GM12892 (cell line): Measurements from ENCODE around the gene SLCO4A1.

Experiments
- DNase-seq: peaks from one replicate; pipeline ENCODE4 v3.0.0; 2011; ENCODE audit not compliant: insufficient read length
- FAIRE-seq: peaks from 2 replicates; lab custom pipeline; 2011; peaks lifted over from hg19 to GRCh38; lab: Jason Lieb, UNC
- POLR2A ChIP-seq: IDR thresholded peaks from 2 replicates; pipeline ENCODE4 v1.6.1; 2011; ENCODE audit warnings: low read depth, low read length, control low read depth
- POLR2AphosphoS5 ChIP-seq: IDR thresholded peaks from 2 replicates; pipeline ENCODE4 v1.6.1; 2011; ENCODE audit warnings: low read depth, low read length, control low read depth
- TAF1 ChIP-seq: IDR thresholded peaks from 2 replicates; pipeline ENCODE4 v1.6.1; 2011; ENCODE audit warnings: low read depth, mild to moderate bottlenecking, control low read depth, low read length, borderline replicate concordance

Gene SLCO4A1

GRCh38 chr20:62657589-62657942 is 15.3 kb downstream of the SLCO4A1 start:
- DNase-seq (no peak), FAIRE-seq (no peak)
- TF ChIP-seq TAF1 (no peak), POLR2AphosphoS5 (no peak), POLR2A (no peak)

- TF ChIP-seq POLR2A (no peak), TAF1 (no peak), POLR2AphosphoS5 (no peak)
- no peak for DNase-seq
- FAIRE-seq = no peak
These were observed 15.7 kb downstream of the SLCO4A1 start for GRCh38 chr20:62657956-62658355.

GRCh38 chr20:62658593-62659178 is 16.4 kb downstream of the SLCO4A1 start:
- DNase-seq (no peak), FAIRE-seq (no peak)
- no peak for TF ChIP-seq TAF1
- TF ChIP-seq POLR2A = no peak
- no peak for TF ChIP-seq POLR2AphosphoS5

GRCh38 chr20:62659488-62660239 is 17.4 kb downstream of the SLCO4A1 start:
- FAIRE-seq (no peak), DNase-seq (no peak)
- no peak for TF ChIP-seq POLR2AphosphoS5
- no peak for TF ChIP-seq TAF1
- no peak for TF ChIP-seq POLR2A

- FAIRE-seq (no peak), DNase-seq (no peak)
- no peak for TF ChIP-seq TAF1
- TF ChIP-seq POLR2A = no peak
- TF ChIP-seq POLR2AphosphoS5 = no peak
These were observed 17.9 kb downstream of the SLCO4A1 start for GRCh38 chr20:62660240-62660615.

- DNase-seq (no peak), FAIRE-seq (no peak)
- TF ChIP-seq TAF1 (no peak), POLR2A (no peak), POLR2AphosphoS5 (no peak)
These were observed 18.5 kb downstream of the SLCO4A1 start for GRCh38 chr20:62660768-62661167.

GRCh38 chr20:62661647-62662046 is 19.3 kb downstream of the SLCO4A1 start:
- FAIRE-seq = no peak
- no peak for TF ChIP-seq POLR2A
- no peak for TF ChIP-seq TAF1
- no peak for TF ChIP-seq POLR2AphosphoS5
- no peak for DNase-seq

- FAIRE-seq (no peak), DNase-seq (no peak)
- TF ChIP-seq POLR2AphosphoS5 (no peak), POLR2A (no peak), TAF1 (no peak)
These were observed 20.1 kb downstream of the SLCO4A1 start for GRCh38 chr20:62662422-62662821.

- no peak for FAIRE-seq
- DNase-seq = no peak
- TF ChIP-seq POLR2AphosphoS5 (no peak), TAF1 (no peak), POLR2A (no peak)
These were observed 21.1 kb downstream of the SLCO4A1 start for GRCh38 chr20:62663145-62664018.

- DNase-seq (no peak), FAIRE-seq (no peak)
- TF ChIP-seq TAF1 = no peak
- no peak for TF ChIP-seq POLR2A
- no peak for TF ChIP-seq POLR2AphosphoS5
These were observed 22.0 kb downstream of the SLCO4A1 start for GRCh38 chr20:62664019-62664971.
